Measurements from ENCODE around the gene NRG2. TPM values are rescaled to one million over a fixed set of nuclear protein-coding genes. Genes with fewer than 3 reads are reported as not detected.
A peak's percentile ranks its signal among the peaks of the same experiment; 100 is the strongest.

NRG2 gene
- total and polyA plus RNA-seq, 11 donors = 0.72 to 4.8 (median 3.4) TPM

DNA sequence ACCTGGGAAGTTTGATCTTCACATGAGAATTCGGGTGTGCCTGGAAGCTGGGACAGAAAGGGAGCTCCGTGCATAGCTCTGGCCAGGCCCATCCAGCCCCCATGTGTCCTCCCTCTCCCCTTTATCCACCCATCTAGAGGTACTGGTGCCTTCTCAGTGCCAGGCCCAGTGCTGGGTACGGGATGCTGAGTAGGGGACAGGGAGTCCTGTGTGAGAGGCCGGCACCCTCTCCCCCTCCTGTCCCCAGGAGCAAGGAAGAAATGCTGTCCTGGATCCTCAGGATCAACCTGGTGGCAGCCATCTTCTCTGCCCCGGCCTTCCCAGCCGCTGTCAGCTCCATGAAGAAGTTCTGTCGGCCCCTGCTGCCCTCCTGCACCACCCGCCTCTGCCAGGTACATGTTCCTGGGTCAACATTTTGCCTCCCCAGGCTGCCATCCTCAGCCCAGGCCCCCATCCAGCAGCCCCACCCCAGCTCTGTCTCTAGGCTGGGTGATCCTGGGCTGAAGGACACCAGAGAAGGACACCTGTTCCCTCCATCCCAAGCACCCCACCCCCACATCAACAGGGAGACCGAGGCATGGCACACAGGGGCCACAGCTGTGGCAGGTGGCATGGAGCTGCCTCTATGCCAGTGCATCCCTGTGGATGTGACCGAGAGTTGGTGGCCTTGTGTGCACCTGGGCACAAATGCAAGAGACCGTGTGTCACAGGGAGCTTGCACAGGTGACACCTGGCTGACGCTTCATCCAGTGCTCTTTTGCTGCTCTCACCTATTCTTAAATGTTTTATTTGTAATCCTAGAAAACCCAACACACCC is 204.5 kb downstream of the NRG2 start:
- H3K4me3 ChIP-seq = no peak overlapping the region
- 86 to 96% (median 88%) methylated on average over 10 to 12 of the region's 12 CpGs for WGBS, 4 donors
- H3K27ac ChIP-seq = no peak overlapping the region
- TF ChIP-seq, protein P1, sequence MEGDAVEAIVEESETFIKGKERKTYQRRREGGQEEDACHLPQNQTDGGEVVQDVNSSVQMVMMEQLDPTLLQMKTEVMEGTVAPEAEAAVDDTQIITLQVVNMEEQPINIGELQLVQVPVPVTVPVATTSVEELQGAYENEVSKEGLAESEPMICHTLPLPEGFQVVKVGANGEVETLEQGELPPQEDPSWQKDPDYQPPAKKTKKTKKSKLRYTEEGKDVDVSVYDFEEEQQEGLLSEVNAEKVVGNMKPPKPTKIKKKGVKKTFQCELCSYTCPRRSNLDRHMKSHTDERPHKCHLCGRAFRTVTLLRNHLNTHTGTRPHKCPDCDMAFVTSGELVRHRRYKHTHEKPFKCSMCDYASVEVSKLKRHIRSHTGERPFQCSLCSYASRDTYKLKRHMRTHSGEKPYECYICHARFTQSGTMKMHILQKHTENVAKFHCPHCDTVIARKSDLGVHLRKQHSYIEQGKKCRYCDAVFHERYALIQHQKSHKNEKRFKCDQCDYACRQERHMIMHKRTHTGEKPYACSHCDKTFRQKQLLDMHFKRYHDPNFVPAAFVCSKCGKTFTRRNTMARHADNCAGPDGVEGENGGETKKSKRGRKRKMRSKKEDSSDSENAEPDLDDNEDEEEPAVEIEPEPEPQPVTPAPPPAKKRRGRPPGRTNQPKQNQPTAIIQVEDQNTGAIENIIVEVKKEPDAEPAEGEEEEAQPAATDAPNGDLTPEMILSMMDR (IDR thresholded peaks at IDR 0.05) = no peak
- TF ChIP-seq POLR2A (IDR thresholded peaks at IDR 0.05) = no peak
- peaks cover 0 to 5% (median 0%) of the 10 kb centered on the region in 9 donors for H3K27me3 ChIP-seq
- H3K9me3 ChIP-seq = no peaks in the 10 kb centered on the region
- intact Hi-C loops (cut with DNase I) = loop anchor here in 1 of 10 donors (5.0 kb wide), 1 partner anchor 46 kb away; no protein-coding TSS in a partner anchor
- no peak for DNase-seq
- no peaks in the 10 kb centered on the region for H3K36me3 ChIP-seq
- no peak for ATAC-seq
- H3K4me1 ChIP-seq = no peaks in the 10 kb centered on the region

DNA sequence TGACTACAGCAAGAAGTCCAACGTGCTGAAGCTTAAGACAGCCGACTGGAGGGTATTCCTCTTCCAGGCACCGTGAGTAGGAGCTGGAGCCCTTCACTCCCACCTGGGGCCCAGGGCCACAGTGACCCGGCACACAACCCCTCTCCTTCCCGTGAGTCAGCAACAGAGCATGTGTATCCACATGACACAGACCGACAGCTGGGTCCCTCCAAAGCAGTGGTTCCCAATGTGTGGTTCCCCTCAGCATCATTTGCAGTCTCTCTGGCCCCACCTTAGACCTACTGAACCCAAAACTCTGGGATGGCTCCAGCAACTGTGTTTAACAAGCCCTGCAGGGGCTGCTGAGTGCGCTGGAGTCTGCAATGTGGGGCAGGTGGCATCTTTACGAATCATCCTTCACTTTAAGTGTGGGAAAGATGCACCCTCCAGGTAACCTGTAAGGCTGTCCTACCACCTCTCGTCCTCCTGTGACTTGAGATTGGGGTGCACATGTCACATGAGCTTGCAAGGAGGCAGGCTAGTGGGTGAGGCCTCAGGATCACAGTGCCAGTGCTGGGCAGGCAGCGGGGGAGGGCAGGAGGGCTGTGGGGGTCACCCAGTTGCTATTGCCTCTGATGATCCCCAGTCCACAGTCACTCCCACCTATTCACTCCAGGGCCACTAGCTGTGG is 205.3 kb downstream of the NRG2 start:
- no peak overlapping the region for H3K4me3 ChIP-seq
- no peak for ATAC-seq
- TF ChIP-seq POLR2A (IDR thresholded peaks at IDR 0.05) = no peak
- TF ChIP-seq, protein P1 (IDR thresholded peaks at IDR 0.05) = no peak
- intact Hi-C loops (cut with DNase I) = loop anchor here in 1 of 10 donors (2.0 to 5.0 kb wide), 2 partner anchors 35 to 46 kb away; no protein-coding TSS in a partner anchor
- no peak for DNase-seq
- no peaks in the 10 kb centered on the region for H3K4me1 ChIP-seq
- WGBS, 4 donors = 81 to 88% (median 84%) methylated on average over 8 to 10 of the region's 10 CpGs
- H3K27me3 ChIP-seq = peaks cover 0 to 5% (median 0%) of the 10 kb centered on the region in 9 donors
- no peaks in the 10 kb centered on the region for H3K9me3 ChIP-seq
- no peak overlapping the region for H3K27ac ChIP-seq
- no peaks in the 10 kb centered on the region for H3K36me3 ChIP-seq

DNA sequence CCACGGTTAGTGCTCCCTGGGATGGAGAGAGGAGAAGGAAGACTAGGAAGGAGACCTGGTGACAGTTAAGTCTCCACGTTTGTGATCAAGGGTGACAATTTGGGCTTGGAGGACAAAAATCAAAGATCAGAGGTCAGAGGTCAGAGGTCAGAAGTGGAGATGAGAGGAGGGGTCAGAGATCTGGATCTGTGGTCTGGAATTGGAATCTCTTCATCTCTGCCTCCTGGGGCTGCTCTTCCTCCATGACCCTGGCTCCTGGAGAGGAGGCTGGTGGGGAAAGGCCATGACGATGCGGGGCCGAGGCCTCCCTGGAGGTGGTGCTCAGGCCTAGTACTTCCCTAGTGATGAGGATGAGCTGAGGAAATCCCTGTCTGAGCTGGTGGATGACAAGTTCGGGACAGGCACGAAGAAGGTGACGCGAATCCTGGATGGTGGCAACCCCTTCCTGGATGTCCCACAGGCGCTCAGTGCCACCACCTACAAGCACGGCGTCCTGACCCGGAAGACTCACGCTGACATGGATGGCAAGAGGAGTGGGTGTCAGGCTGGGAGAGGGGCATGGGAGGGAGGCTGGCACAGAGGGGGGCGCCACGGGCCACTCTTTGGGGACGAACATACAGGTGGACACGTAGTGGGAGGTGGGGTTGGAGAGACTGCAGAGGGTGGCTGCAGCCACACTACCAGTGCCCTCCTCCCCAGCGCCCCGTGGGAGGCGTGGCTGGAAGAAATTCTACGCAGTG is 206.5 kb downstream of the NRG2 start:
- no peak for DNase-seq
- Histone ChIP-seq H3K27ac (no peak overlapping the region), H3K36me3 (no peaks in the 10 kb centered on the region), H3K4me3 (no peak overlapping the region), H3K27me3 (peaks cover 0 to 5% (median 0%) of the 10 kb centered on the region in 9 donors), H3K9me3 (no peaks in the 10 kb centered on the region), H3K4me1 (no peaks in the 10 kb centered on the region)
- ATAC-seq = peak in 1 of 4 donors; percentile 18
- 89 to 93% (median 92%) methylated on average over 20 to 22 of the region's 22 CpGs for WGBS, 4 donors
- intact Hi-C loops (cut with DNase I) = loop anchor here in 1 of 10 donors (2.0 to 5.0 kb wide), 2 partner anchors 34 to 44 kb away; no protein-coding TSS in a partner anchor
- TF ChIP-seq POLR2A (IDR thresholded peaks at IDR 0.05) = no peak
- TF ChIP-seq, protein P1 (IDR thresholded peaks at IDR 0.05) = no peak
